Lung (tissue), 12 donors: Measurements from ENCODE around the gene P3H3. TPM values are rescaled to one million over a fixed set of nuclear protein-coding genes. Genes with fewer than 3 reads are reported as not detected.

Experiments
- ATAC-seq: fragments of 200-7000 bp; cut with Tn5 transposase; one replicate; pipeline ENCODE4 v1.9.1; 2020; ENCODE audit warnings: moderate number of reproducible peaks; ENCODE audit not compliant: insufficient read depth, low FRiP score
- DNase-seq, 3 donors: peaks; one replicate each; pipeline ENCODE4 v3.0.0-alpha.2; 2013 to 2017
- H3K27ac ChIP-seq, 2 donors: one replicate each; pipeline ENCODE4 v1.5.1; 2013; ENCODE audit warnings: mild to moderate bottlenecking in 2 of 2, moderate library complexity in 2 of 2, control low read depth in 1 of 2, inconsistent platforms in 1 of 2, low read depth in 1 of 2, low read length in 1 of 2
- H3K27me3 ChIP-seq, 3 donors: one replicate each; pipeline ENCODE4 v1.5.1; 2013; ENCODE audit warnings: low read length in 2 of 3; ENCODE audit not compliant: control insufficient read depth in 3 of 3, insufficient read depth in 3 of 3
- H3K36me3 ChIP-seq, 4 donors: one replicate each; pipeline ENCODE4 v1.5.1; 2013; ENCODE audit warnings: low read length in 4 of 4, mild to moderate bottlenecking in 1 of 4, moderate library complexity in 1 of 4; ENCODE audit not compliant: control insufficient read depth in 4 of 4, insufficient read depth in 4 of 4
- H3K4me1 ChIP-seq, 5 donors: one replicate each; pipeline ENCODE4 v1.5.1; 2013; ENCODE audit warnings: low read length in 5 of 5, mild to moderate bottlenecking in 2 of 5, moderate library complexity in 1 of 5; ENCODE audit not compliant: control insufficient read depth in 5 of 5, insufficient read depth in 5 of 5
- H3K4me3 ChIP-seq: one replicate; pipeline ENCODE4 v1.5.1; 2013; ENCODE audit warnings: mild to moderate bottlenecking, control low read depth, moderate library complexity
- H3K9ac ChIP-seq, 2 donors: one replicate each; pipeline ENCODE4 v1.5.1; 2013; ENCODE audit warnings: low read length in 2 of 2, control low read depth in 1 of 2; ENCODE audit not compliant: insufficient read depth in 1 of 2
- H3K9me3 ChIP-seq, 4 donors: one replicate each; pipeline ENCODE4 v1.5.1; 2013; ENCODE audit warnings: low read length in 3 of 4, mild to moderate bottlenecking in 1 of 4, moderate library complexity in 1 of 4; ENCODE audit not compliant: control insufficient read depth in 4 of 4, insufficient read depth in 3 of 4
- CTCF ChIP-seq: IDR thresholded peaks from 2 replicates; pipeline ENCODE4 v1.5.1; 2012; ENCODE audit warnings: mild to moderate bottlenecking; ENCODE audit errors: control extremely low read depth, extremely low read depth
- WGBS, 2 donors: extraction: QIAGEN DNeasy Blood & Tissue Kit; methylation state at CpG; one replicate each; pipeline ENCODE4 v1.1.7; 2013; 5-methylcytosine and 5-hydroxymethylcytosine counted together
- polyA plus RNA-seq, 2 donors: library from polyadenylated mRNA; stranded (reverse); fragments of 200-250 nt; gene quantifications; one replicate each; pipeline ENCODE4 v1.2.1, GENCODE V29; 2013
- total RNA-seq, 2 donors: library from RNA; depleted of rRNA in 1 of 2; stranded (reverse); fragments of >200 nt in 1 of 2; gene quantifications; one replicate each; pipeline ENCODE4 v1.2.1, GENCODE V29; 2014 to 2021
- donor health status: control.
- donor health status: control.
- donor health status: Bipolar disorder and iron deficiency.
- donor health status: healthy.
- donor health status: DM: yes; HTN: yes; CAD: no.

P3H3 gene
- total and polyA plus RNA-seq, 4 donors, result 9.3 to 23.3 (median 14.2) TPM

GRCh38 chr12:6834254-6834653 lies 6.0 kb downstream of the P3H3 start:
- no peak for ATAC-seq
- Histone ChIP-seq H3K9ac (no peak overlapping the region), H3K27me3 (no peaks in the 10 kb centered on the region), H3K36me3 (peaks cover 0 to 23% (median 14%) of the 10 kb centered on the region in 4 donors), H3K9me3 (no peaks in the 10 kb centered on the region), H3K4me1 (peaks cover 0 to 10% (median 0%) of the 10 kb centered on the region in 5 donors), H3K4me3 (no peak overlapping the region), H3K27ac (peak overlapping the region in 1 of 2 donors; percentile 94)
- DNase-seq, result no peak
- no peak for TF ChIP-seq CTCF
- 92 to 95% methylated on average over 1 of the region's 1 CpG for WGBS, 2 donors

- no peak for DNase-seq
- TF ChIP-seq CTCF, result no peak
- peaks cover 0 to 23% (median 14%) of the 10 kb centered on the region in 4 donors for H3K36me3 ChIP-seq
- H3K27me3 ChIP-seq, result no peaks in the 10 kb centered on the region
- no peak overlapping the region for H3K4me3 ChIP-seq
- no peak for ATAC-seq
- no peak overlapping the region for H3K27ac ChIP-seq
- H3K4me1 ChIP-seq, result peaks cover 0 to 4% (median 0%) of the 10 kb centered on the region in 5 donors
- WGBS, 2 donors, result 88% methylated on average over 5 of the region's 5 CpGs
- H3K9me3 ChIP-seq, result no peaks in the 10 kb centered on the region
- H3K9ac ChIP-seq, result no peak overlapping the region
Measured at GRCh38 chr12:6834873-6835272, 6.7 kb downstream of the P3H3 start.

DNA sequence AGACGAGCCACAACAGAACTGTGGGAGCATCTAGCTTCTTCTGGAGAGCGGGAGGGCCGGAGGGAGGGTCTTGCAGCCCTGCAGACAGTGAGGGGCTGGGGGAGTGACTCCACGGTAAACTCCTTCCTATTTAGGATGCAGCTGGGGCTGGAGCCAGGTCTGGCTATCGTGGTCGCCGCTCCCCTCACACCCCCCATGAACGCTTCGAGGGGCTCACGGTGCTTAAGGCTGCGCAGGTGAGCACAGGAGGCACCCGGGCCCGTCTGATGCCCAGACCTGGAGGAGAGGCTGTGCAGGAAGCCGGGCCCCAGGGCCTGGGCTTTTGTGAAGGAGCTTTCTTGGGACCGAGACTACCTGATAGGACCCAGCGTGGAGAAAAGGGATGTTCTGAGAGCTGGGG lies 8.6 kb downstream of the P3H3 start:
- H3K4me3 ChIP-seq, result no peak overlapping the region
- H3K9ac ChIP-seq, result no peak overlapping the region
- no peak for ATAC-seq
- H3K27ac ChIP-seq, result no peak overlapping the region
- H3K36me3 ChIP-seq, result peaks cover 0 to 17% (median 11%) of the 10 kb centered on the region in 4 donors
- no peaks in the 10 kb centered on the region for H3K9me3 ChIP-seq
- H3K4me1 ChIP-seq, result no peaks in the 10 kb centered on the region
- H3K27me3 ChIP-seq, result no peaks in the 10 kb centered on the region
- WGBS, 2 donors, result 95 to 98% methylated on average over 16 of the region's 16 CpGs
- no peak for TF ChIP-seq CTCF
- no peak for DNase-seq

DNA sequence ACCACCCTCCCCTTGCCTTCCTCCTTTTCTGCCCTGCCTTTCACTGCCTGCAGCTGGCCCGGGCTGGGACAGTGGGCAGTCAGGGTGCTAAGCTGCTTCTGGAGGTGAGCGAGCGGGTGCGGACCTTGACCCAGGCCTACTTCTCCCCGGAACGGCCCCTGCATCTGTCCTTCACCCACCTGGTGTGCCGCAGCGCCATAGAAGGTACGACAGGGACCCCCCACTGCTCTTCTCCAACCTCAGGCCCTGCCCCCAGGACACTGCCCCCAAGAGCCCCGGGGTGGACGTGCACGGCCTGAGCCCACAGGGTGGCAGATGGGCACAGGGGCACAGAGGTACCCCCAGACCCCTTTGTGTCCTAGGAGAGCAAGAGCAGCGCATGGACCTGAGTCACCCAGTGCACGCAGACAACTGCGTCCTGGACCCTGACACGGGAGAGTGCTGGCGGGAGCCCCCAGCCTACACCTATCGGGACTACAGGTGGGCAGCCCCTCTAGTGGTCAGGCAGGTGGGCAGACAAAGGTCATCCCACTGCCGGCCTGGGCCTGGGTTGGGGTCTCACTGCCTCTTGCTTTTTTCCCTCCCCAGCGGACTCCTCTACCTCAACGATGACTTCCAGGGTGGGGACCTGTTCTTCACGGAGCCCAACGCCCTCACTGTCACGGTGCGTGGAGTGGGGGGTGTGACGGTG lies 9.3 kb downstream of the P3H3 start:
- no peak overlapping the region for H3K9ac ChIP-seq
- DNase-seq (no peak), ATAC-seq (no peak)
- H3K36me3 ChIP-seq, result peaks cover 0 to 17% (median 11%) of the 10 kb centered on the region in 4 donors
- no peaks in the 10 kb centered on the region for H3K4me1 ChIP-seq
- H3K27ac ChIP-seq, result no peak overlapping the region
- 94 to 98% methylated on average over 25 to 26 of the region's 26 CpGs for WGBS, 2 donors
- no peak for TF ChIP-seq CTCF
- H3K4me3 ChIP-seq, result no peak overlapping the region
- H3K27me3 ChIP-seq, result no peaks in the 10 kb centered on the region
- H3K9me3 ChIP-seq, result no peaks in the 10 kb centered on the region
